Transverse colon (tissue), 3 donors: Measurements from ENCODE around the gene UNC5B.

Source experiments
- POLR2A ChIP-seq: fragments of 450-650 bp; IDR thresholded peaks from one replicate; pipeline ENCODE4 v1.6.1; 2016; ENCODE audit warnings: antibody characterized with exemption, mild to moderate bottlenecking, moderate library complexity
- TF ChIP-seq, protein P1 (sequence below), 5 experiments: fragments of 200-600 bp in 3 of 5; fragments of 450-650 bp in 2 of 5; sonication (generic) in 3 of 5; IDR thresholded peaks; 1 replicate in 2 of 5; 2 replicates in 3 of 5; pipeline ENCODE4 v1.5.1; 2016 to 2017; ENCODE audit warnings: antibody characterized with exemption in 5 of 5, inconsistent platforms in 3 of 5, mild to moderate bottlenecking in 2 of 5, moderate library complexity in 1 of 5

DNA sequence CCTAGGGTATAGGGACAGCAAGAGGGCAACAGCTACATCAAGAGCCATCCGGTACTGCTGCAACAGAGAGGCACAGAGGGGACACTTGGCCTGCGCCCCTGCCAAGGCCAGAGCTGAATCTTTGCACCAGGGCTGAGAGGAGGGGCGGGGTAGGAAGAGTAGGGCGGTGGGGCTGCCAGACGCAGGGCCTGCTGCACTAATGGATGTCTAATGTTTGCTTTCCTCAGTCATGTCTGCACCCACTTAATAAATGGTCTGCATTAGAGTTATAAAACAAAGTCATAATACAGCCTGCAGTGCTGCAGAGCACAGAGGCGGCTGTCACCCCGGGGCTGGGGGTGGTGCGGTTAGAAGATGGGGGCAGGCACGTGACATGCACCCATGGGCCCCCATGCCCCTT is 64.5 kb downstream of the UNC5B start:
- TF ChIP-seq, protein P1, sequence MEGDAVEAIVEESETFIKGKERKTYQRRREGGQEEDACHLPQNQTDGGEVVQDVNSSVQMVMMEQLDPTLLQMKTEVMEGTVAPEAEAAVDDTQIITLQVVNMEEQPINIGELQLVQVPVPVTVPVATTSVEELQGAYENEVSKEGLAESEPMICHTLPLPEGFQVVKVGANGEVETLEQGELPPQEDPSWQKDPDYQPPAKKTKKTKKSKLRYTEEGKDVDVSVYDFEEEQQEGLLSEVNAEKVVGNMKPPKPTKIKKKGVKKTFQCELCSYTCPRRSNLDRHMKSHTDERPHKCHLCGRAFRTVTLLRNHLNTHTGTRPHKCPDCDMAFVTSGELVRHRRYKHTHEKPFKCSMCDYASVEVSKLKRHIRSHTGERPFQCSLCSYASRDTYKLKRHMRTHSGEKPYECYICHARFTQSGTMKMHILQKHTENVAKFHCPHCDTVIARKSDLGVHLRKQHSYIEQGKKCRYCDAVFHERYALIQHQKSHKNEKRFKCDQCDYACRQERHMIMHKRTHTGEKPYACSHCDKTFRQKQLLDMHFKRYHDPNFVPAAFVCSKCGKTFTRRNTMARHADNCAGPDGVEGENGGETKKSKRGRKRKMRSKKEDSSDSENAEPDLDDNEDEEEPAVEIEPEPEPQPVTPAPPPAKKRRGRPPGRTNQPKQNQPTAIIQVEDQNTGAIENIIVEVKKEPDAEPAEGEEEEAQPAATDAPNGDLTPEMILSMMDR (IDR thresholded peaks at IDR 0.05): no peak
- no peak for TF ChIP-seq POLR2A
